Peyer's patch (tissue), 4 donors: ENCODE results near the gene SEBOX. TPM values are rescaled to one million over a fixed set of nuclear protein-coding genes. Genes with fewer than 3 reads are reported as not detected.

Experiments used
- DNase-seq, 3 donors: peaks; one replicate each; pipeline ENCODE4 v3.0.0-alpha.2; 2017 to 2019
- H3K27ac ChIP-seq, 4 donors: fragments of 200-600 bp; sonication (generic); one replicate each; pipeline ENCODE4 v1.5.1; 2016 to 2019
- H3K27me3 ChIP-seq, 2 donors: fragments of 200-600 bp; sonication (generic); one replicate each; pipeline ENCODE4 v1.5.1; 2019
- H3K36me3 ChIP-seq, 3 donors: fragments of 200-600 bp; sonication (generic); one replicate each; pipeline ENCODE4 v1.5.1; 2016 to 2019
- H3K4me1 ChIP-seq, 4 donors: fragments of 200-600 bp; sonication (generic); one replicate each; pipeline ENCODE4 v1.5.1; 2016 to 2019
- H3K4me3 ChIP-seq, 4 donors: fragments of 200-600 bp; sonication (generic); 1 replicate in 3 of 4; 2 replicates in 1 of 4; pipeline ENCODE4 v1.5.1; 2016 to 2019; ENCODE audit warnings: mild to moderate bottlenecking in 1 of 4
- H3K9me3 ChIP-seq, 4 donors: fragments of 200-600 bp; sonication (generic); one replicate each; pipeline ENCODE4 v1.5.1; 2016 to 2019; ENCODE audit warnings: mild to moderate bottlenecking in 1 of 4
- CTCF ChIP-seq, 6 experiments: fragments of 450-650 bp in 4 of 6; fragments of 200-600 bp in 2 of 6; sonication (generic) in 1 of 6; IDR thresholded peaks; one replicate each; pipeline ENCODE4 v1.5.1; 2017 to 2019; ENCODE audit warnings: antibody characterized with exemption in 6 of 6, mild to moderate bottlenecking in 3 of 6, moderate library complexity in 1 of 6
- POLR2A ChIP-seq, 2 donors: fragments of 450-650 bp; IDR thresholded peaks; one replicate each; pipeline ENCODE4 v1.5.1; 2017; ENCODE audit warnings: antibody characterized with exemption in 2 of 2, mild to moderate bottlenecking in 2 of 2, moderate library complexity in 2 of 2
- total RNA-seq, 4 donors: library from RNA; depleted of rRNA; stranded (reverse); fragments of >200 nt; gene quantifications; one replicate each; pipeline ENCODE4 v1.1.0, GENCODE V29; 2016

SEBOX gene
- total RNA-seq, 4 donors from 2014 or later = not detected

- Histone ChIP-seq H3K36me3 (peaks cover 0 to 35% (median 0%) of the 10 kb centered on the region in 3 donors), H3K4me3 (no peak overlapping the region), H3K4me1 (peaks cover 0 to 33% (median 6%) of the 10 kb centered on the region in 4 donors), H3K27ac (no peak overlapping the region), H3K9me3 (no peaks in the 10 kb centered on the region), H3K27me3 (no peaks in the 10 kb centered on the region)
- no peak for DNase-seq
- TF ChIP-seq POLR2A (IDR thresholded peaks at IDR 0.05) (no peak), CTCF (IDR thresholded peaks at IDR 0.05) (no peak)
Observed at GRCh38 chr17:28333083-28333746, 31.8 kb downstream of the SEBOX start.

DNA sequence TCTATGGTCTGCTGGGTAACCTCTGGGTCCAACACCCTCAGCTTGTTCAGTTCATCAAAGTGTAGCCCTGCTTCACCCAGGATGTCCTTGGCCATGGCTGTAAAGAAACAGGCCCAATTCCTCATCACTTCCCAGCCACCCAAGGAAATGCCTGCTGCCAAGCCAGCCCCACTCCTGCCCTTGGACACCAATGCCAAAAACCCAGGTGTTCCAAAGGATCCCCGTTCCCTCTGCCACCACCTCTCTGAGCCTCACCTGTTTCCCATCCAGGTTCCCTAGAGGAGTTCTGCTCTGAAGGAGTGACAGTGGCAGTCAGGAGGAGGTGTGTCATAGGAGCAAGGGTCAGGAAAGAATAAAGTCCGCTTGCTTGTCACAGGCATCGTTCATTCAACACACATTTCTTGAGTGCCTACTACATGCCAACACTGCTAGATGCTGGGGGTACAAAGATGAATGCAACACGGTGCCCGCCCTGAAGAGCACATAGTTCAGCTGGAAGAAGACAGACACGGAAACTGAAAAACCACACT is 33.0 kb downstream of the SEBOX start:
- Histone ChIP-seq H3K9me3 (no peaks in the 10 kb centered on the region), H3K36me3 (peaks cover 0 to 41% (median 0%) of the 10 kb centered on the region in 3 donors), H3K27ac (peak overlapping the region in 2 of 4 donors; percentile 65 to 82), H3K4me3 (peak overlapping the region in 2 of 4 donors; percentile 2 to 15), H3K4me1 (peaks cover 0 to 26% (median 6%) of the 10 kb centered on the region in 4 donors), H3K27me3 (no peaks in the 10 kb centered on the region)
- DNase-seq = peak in 1 of 3 donors; percentile 79
- TF ChIP-seq POLR2A (IDR thresholded peaks at IDR 0.05) (peak in 1 of 2 donors; percentile 19), CTCF (IDR thresholded peaks at IDR 0.05) (no peak)

GRCh38 chr17:28330671-28331070 is 34.3 kb downstream of the SEBOX start:
- TF ChIP-seq CTCF (IDR thresholded peaks at IDR 0.05) (no peak), POLR2A (IDR thresholded peaks at IDR 0.05) (no peak)
- H3K4me1 ChIP-seq = peaks cover 0 to 16% (median 2%) of the 10 kb centered on the region in 4 donors
- H3K36me3 ChIP-seq = peaks cover 0 to 41% (median 0%) of the 10 kb centered on the region in 3 donors
- no peak overlapping the region for H3K27ac ChIP-seq
- H3K9me3 ChIP-seq = no peaks in the 10 kb centered on the region
- H3K4me3 ChIP-seq = no peak overlapping the region
- DNase-seq = no peak
- H3K27me3 ChIP-seq = no peaks in the 10 kb centered on the region

DNA sequence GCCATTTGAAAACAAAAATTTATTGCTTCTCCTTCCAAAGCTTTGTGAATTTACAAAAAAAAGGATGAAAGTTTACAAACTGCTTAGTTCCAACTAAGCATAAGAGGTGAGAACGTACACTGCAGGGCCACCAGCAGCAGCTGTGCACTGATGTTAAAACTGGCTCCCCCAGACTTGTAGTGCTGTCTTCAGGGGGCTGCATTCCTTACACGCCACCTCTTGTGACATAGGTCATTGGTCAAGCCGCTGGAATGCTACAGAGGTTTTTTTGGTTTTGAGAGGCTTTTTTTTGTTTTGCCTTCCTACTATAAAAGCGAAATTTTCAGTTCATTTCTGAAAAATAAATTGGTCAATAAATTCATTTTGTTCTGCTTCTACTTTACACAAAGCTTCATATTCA is 36.7 kb downstream of the SEBOX start:
- Histone ChIP-seq H3K4me3 (no peak overlapping the region), H3K27ac (no peak overlapping the region), H3K4me1 (peaks cover 0 to 2% (median 0%) of the 10 kb centered on the region in 4 donors), H3K36me3 (peaks cover 0 to 41% (median 0%) of the 10 kb centered on the region in 3 donors), H3K9me3 (no peaks in the 10 kb centered on the region), H3K27me3 (no peaks in the 10 kb centered on the region)
- DNase-seq = no peak
- TF ChIP-seq POLR2A (IDR thresholded peaks at IDR 0.05) = no peak
- no peak for TF ChIP-seq CTCF (IDR thresholded peaks at IDR 0.05)

GRCh38 chr17:28327709-28328108 is 37.3 kb downstream of the SEBOX start:
- no peaks in the 10 kb centered on the region for H3K27me3 ChIP-seq
- peak in 1 of 3 donors; percentile 2 for DNase-seq
- no peak overlapping the region for H3K4me3 ChIP-seq
- H3K27ac ChIP-seq = no peak overlapping the region
- no peaks in the 10 kb centered on the region for H3K9me3 ChIP-seq
- H3K36me3 ChIP-seq = peaks cover 0 to 41% (median 0%) of the 10 kb centered on the region in 3 donors
- TF ChIP-seq CTCF (IDR thresholded peaks at IDR 0.05) = no peak
- H3K4me1 ChIP-seq = no peaks in the 10 kb centered on the region
